GM21526 (cell line): Measurements from ENCODE around the gene FMO3.

ENCODE experiments used
- ATAC-seq: cut with Tn5 transposase; IDR thresholded peaks from one replicate; pipeline ENCODE4 v1.9.1; 2021; ENCODE audit warnings: moderate library complexity; ENCODE audit not compliant: unreplicated experiment, low FRiP score

FMO3 gene

GRCh38 chr1:171155484-171155883 is 64.8 kb downstream of the FMO3 start:
- ATAC-seq, result no peak

GRCh38 chr1:171158096-171158495 is 67.4 kb downstream of the FMO3 start:
- no peak for ATAC-seq

GRCh38 chr1:171158551-171158950 is 67.8 kb downstream of the FMO3 start:
- ATAC-seq, result no peak

GRCh38 chr1:171159148-171159547 is 68.4 kb downstream of the FMO3 start:
- ATAC-seq, result no peak

- ATAC-seq, result no peak
Observed at GRCh38 chr1:171160211-171160610, 69.5 kb downstream of the FMO3 start.

- ATAC-seq, result no peak
Observed at GRCh38 chr1:171160639-171161354, 70.1 kb downstream of the FMO3 start.

- ATAC-seq, result no peak
Observed at GRCh38 chr1:171161431-171161830, 70.7 kb downstream of the FMO3 start.

GRCh38 chr1:171166361-171166760 is 75.7 kb downstream of the FMO3 start:
- ATAC-seq, result no peak
